ENCODE results near the gene MRPL50.

DNA sequence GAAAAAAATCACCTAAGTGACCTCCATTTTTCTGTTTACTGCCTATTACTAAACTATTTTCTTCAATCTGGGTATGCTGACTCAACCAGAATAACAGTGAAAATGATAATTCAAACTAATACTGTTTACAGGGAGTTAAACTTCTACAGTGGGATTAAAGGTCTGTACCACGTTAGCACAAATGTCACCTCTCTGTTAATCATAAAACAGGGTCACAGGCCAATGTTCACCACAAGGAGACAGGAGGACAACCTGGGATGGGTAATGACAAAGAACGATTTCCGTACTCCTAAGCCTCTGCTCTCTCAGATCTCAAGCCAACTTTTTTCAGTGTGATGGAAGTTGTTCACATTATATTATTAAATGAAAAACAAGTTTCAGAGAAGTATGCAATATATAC, 34.8 kb upstream of the MRPL50 start:
- TF ChIP-seq, protein P1, sequence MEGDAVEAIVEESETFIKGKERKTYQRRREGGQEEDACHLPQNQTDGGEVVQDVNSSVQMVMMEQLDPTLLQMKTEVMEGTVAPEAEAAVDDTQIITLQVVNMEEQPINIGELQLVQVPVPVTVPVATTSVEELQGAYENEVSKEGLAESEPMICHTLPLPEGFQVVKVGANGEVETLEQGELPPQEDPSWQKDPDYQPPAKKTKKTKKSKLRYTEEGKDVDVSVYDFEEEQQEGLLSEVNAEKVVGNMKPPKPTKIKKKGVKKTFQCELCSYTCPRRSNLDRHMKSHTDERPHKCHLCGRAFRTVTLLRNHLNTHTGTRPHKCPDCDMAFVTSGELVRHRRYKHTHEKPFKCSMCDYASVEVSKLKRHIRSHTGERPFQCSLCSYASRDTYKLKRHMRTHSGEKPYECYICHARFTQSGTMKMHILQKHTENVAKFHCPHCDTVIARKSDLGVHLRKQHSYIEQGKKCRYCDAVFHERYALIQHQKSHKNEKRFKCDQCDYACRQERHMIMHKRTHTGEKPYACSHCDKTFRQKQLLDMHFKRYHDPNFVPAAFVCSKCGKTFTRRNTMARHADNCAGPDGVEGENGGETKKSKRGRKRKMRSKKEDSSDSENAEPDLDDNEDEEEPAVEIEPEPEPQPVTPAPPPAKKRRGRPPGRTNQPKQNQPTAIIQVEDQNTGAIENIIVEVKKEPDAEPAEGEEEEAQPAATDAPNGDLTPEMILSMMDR (tag by site-specific recombination; IDR thresholded peaks at IDR 0.05) = no peak
- TF ChIP-seq SP2 (tag by site-specific recombination; IDR thresholded peaks at IDR 0.05) (no peak), HOXA7 (CRISPR knock-in tag; IDR thresholded peaks at IDR 0.05; ENCODE audit: borderline replicate concordance) (no peak), ZBTB1 (tag by site-specific recombination; IDR thresholded peaks at IDR 0.05) (no peak)

Data from HEK293 (cell line).